HG03565 (cell line): ENCODE results near the gene CTAG1B.
"Not testable (repeated sequence)": the region's sequence is repeated elsewhere in the genome, so short reads cannot be mapped to it uniquely, and the experiment has no call there.

Source experiments
- ATAC-seq: cut with Tn5 transposase; IDR thresholded peaks from one replicate; pipeline ENCODE4 v1.9.1; 2021; ENCODE audit warnings: mild to moderate bottlenecking, moderate library complexity; ENCODE audit not compliant: unreplicated experiment

Gene CTAG1B

GRCh38 chrX:154628960-154629359 is 9.9 kb upstream of the CTAG1B start:
- not testable (repeated sequence) for ATAC-seq

GRCh38 chrX:154620767-154621414 is 1.8 kb upstream of the CTAG1B start:
- ATAC-seq = not testable (repeated sequence)

- ATAC-seq = not testable (repeated sequence)
These were observed 5.5 kb downstream of the CTAG1B start for GRCh38 chrX:154613586-154613985.

- not testable (repeated sequence) for ATAC-seq
These were observed 7.9 kb downstream of the CTAG1B start for GRCh38 chrX:154611146-154611545.

- ATAC-seq = not testable (repeated sequence)
These were observed 10.3 kb downstream of the CTAG1B start for GRCh38 chrX:154608823-154609222.

- ATAC-seq = not testable (repeated sequence)
These were observed 11.1 kb downstream of the CTAG1B start for GRCh38 chrX:154607976-154608375.

GRCh38 chrX:154607370-154607769 is 11.7 kb downstream of the CTAG1B start:
- ATAC-seq = no peak

GRCh38 chrX:154605566-154605965 is 13.5 kb downstream of the CTAG1B start:
- no peak for ATAC-seq

- no peak for ATAC-seq
These were observed 15.3 kb downstream of the CTAG1B start for GRCh38 chrX:154603438-154604430.

GRCh38 chrX:154602766-154603437 is 16.2 kb downstream of the CTAG1B start:
- ATAC-seq = no peak

GRCh38 chrX:154602226-154602625 is 16.9 kb downstream of the CTAG1B start:
- no peak for ATAC-seq

GRCh38 chrX:154600759-154601374 is 18.2 kb downstream of the CTAG1B start:
- no peak for ATAC-seq

- ATAC-seq = no peak
These were observed 19.6 kb downstream of the CTAG1B start for GRCh38 chrX:154599531-154599930.

GRCh38 chrX:154598656-154599055 is 20.4 kb downstream of the CTAG1B start:
- no peak for ATAC-seq

- no peak for ATAC-seq
These were observed 21.9 kb downstream of the CTAG1B start for GRCh38 chrX:154597221-154597620.

- ATAC-seq = no peak
These were observed 22.7 kb downstream of the CTAG1B start for GRCh38 chrX:154596290-154596929.

- no peak for ATAC-seq
These were observed 23.4 kb downstream of the CTAG1B start for GRCh38 chrX:154595559-154596249.

- ATAC-seq = no peak
These were observed 24.6 kb downstream of the CTAG1B start for GRCh38 chrX:154594491-154594890.

GRCh38 chrX:154593201-154593600 is 25.9 kb downstream of the CTAG1B start:
- ATAC-seq = no peak

- ATAC-seq = no peak
These were observed 26.6 kb downstream of the CTAG1B start for GRCh38 chrX:154592505-154592904.
